Loucy (cell line): ENCODE data around the gene SUSD6.
"Not testable (repeated sequence)": the region's sequence is repeated elsewhere in the genome, so short reads cannot be mapped to it uniquely, and the experiment has no call there.

Source experiments
- H2AFZ ChIP-seq: fragments of 200-600 bp; sonication (generic); 2 replicates; pipeline ENCODE4 v1.6.0; 2016; ENCODE audit warnings: antibody characterized with exemption, mild to moderate bottlenecking, low read length, moderate library complexity
- H3F3A ChIP-seq: fragments of 200-600 bp; 2 replicates; pipeline ENCODE4 v1.6.0; 2016; ENCODE audit warnings: antibody characterized with exemption, low read depth, mild to moderate bottlenecking
- H3K27me3 ChIP-seq: fragments of 200-600 bp; sonication (generic); 2 replicates; pipeline ENCODE4 v1.6.1; 2014; ENCODE audit warnings: low read length, mild to moderate bottlenecking; ENCODE audit not compliant: insufficient read depth, poor library complexity, severe bottlenecking
- H3K36me3 ChIP-seq: fragments of 200-600 bp; sonication (generic); 2 replicates; pipeline ENCODE4 v1.6.1; 2016; ENCODE audit warnings: low read length; ENCODE audit not compliant: insufficient read depth
- H3K4me1 ChIP-seq: fragments of 200-600 bp; sonication (generic); 2 replicates; pipeline ENCODE4 v1.5.1; 2014; ENCODE audit warnings: low read length, mild to moderate bottlenecking; ENCODE audit not compliant: insufficient read depth, poor library complexity, severe bottlenecking
- H3K4me2 ChIP-seq: fragments of 200-600 bp; sonication (generic); 2 replicates; pipeline ENCODE4 v1.6.0; 2014; ENCODE audit warnings: antibody characterized with exemption, low read length, low read depth, mild to moderate bottlenecking; ENCODE audit not compliant: poor library complexity, severe bottlenecking
- H3K4me3 ChIP-seq: fragments of 200-600 bp; sonication (generic); 2 replicates; pipeline ENCODE4 v1.5.1; 2014; ENCODE audit warnings: low read length, mild to moderate bottlenecking, mixed read lengths; ENCODE audit not compliant: poor library complexity, severe bottlenecking
- H3K79me2 ChIP-seq: fragments of 200-600 bp; sonication (generic); 2 replicates; pipeline ENCODE4 v1.6.1; 2014; ENCODE audit warnings: low read length; ENCODE audit not compliant: insufficient read depth
- H3K9ac ChIP-seq: fragments of 200-600 bp; sonication (generic); 2 replicates; pipeline ENCODE4 v1.6.0; 2014; ENCODE audit warnings: mild to moderate bottlenecking, low read depth, low read length, moderate library complexity; ENCODE audit not compliant: poor library complexity, severe bottlenecking
- H3K9me2 ChIP-seq: fragments of 200-600 bp; sonication (generic); replicated peaks from 2 replicates; pipeline ENCODE4 v1.6.1; 2016; ENCODE audit warnings: low read depth, low read length, mixed read lengths
- H3K9me3 ChIP-seq: fragments of 200-600 bp; sonication (generic); 2 replicates; pipeline ENCODE4 v1.6.1; 2014; ENCODE audit warnings: mild to moderate bottlenecking, antibody characterized with exemption, low read length, low read depth; ENCODE audit not compliant: insufficient read depth
- H4K20me1 ChIP-seq: fragments of 200-600 bp; sonication (generic); 2 replicates; pipeline ENCODE4 v1.6.0; 2014; ENCODE audit warnings: antibody characterized with exemption, low read length, mild to moderate bottlenecking; ENCODE audit not compliant: insufficient read depth, poor library complexity, severe bottlenecking
- EZH2phosphoT487 ChIP-seq: fragments of 200-600 bp; IDR thresholded peaks from 2 replicates; pipeline ENCODE4 v1.6.1; 2018; ENCODE audit warnings: antibody characterized with exemption, mild to moderate bottlenecking, moderate library complexity, borderline replicate concordance
- TF ChIP-seq, protein P1 (sequence below): fragments of 200-600 bp; sonication (generic); conservative IDR thresholded peaks from 2 replicates; pipeline ENCODE4 v1.5.1; 2014; ENCODE audit warnings: mild to moderate bottlenecking, antibody characterized with exemption, low read length

The SUSD6 gene

DNA sequence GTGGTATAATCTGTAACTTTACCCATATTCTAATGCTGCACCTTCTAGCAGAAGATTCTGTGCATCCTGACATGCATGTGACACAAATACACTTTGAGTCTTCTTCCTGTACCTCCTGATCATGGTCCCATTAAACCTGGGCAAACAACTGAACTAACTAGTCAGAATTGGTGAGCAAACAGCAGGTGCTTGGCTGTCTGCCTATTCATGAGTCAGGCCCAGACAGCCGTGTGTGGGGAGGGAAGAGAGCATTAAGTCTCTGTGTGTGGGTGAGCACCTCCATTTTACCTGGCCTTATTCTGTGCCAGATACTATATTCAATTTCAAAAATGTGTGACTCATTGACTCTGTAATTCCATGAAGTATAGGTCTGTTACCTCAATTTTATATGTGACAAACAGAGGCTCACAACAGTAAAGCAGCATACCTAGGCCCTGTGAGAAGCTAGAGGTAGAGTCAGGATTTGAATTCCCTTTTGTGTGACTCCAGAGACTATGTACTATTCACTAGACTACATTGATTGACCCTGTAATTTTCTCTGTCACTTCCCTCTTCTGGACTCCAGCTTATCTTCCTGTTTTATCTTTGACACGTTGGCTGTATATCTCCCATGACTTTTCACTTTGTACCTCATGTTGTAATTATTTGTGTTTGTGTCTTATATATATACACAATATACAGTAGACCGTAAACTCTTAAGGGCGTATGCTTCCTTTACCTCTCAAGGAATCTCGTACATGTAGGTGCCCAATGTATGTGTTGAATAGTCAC lies 32.2 kb downstream of the SUSD6 start:
- TF ChIP-seq, protein P1, sequence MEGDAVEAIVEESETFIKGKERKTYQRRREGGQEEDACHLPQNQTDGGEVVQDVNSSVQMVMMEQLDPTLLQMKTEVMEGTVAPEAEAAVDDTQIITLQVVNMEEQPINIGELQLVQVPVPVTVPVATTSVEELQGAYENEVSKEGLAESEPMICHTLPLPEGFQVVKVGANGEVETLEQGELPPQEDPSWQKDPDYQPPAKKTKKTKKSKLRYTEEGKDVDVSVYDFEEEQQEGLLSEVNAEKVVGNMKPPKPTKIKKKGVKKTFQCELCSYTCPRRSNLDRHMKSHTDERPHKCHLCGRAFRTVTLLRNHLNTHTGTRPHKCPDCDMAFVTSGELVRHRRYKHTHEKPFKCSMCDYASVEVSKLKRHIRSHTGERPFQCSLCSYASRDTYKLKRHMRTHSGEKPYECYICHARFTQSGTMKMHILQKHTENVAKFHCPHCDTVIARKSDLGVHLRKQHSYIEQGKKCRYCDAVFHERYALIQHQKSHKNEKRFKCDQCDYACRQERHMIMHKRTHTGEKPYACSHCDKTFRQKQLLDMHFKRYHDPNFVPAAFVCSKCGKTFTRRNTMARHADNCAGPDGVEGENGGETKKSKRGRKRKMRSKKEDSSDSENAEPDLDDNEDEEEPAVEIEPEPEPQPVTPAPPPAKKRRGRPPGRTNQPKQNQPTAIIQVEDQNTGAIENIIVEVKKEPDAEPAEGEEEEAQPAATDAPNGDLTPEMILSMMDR = no peak
- no peak for TF ChIP-seq EZH2phosphoT487
- Histone ChIP-seq H3K9me3 (peaks cover 25% of the 10 kb centered on the region), H4K20me1 (peaks cover 17% of the 10 kb centered on the region), H3K4me1 (peaks cover 5% of the 10 kb centered on the region), H3K9me2 (no peaks in the 10 kb centered on the region), H2AFZ (no peak overlapping the region), H3K79me2 (peaks cover 99% of the 10 kb centered on the region), H3K4me2 (no peak overlapping the region), H3K9ac (no peak overlapping the region), H3K36me3 (peaks cover 27% of the 10 kb centered on the region), H3K27me3 (no peaks in the 10 kb centered on the region), H3K4me3 (no peak overlapping the region), H3F3A (no peaks in the 10 kb centered on the region)

DNA sequence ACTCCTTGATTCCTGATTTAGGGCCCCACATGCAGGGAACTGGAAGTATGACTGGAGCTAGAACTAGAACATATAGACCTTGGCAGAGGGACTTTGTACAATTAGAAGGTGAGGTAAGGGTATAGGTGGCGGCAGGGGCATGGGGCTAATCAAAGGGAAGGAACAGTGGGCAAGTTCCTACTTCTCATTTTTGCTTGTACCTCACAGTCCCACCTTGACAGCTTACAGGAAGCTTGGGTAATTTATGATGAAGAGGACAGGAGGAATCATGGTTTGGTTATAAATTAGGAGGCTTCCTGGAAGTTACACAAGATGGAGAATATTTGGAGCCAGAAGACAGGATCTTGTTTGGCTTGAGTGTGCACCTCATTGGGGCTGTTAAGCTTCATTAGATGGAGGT lies 33.4 kb downstream of the SUSD6 start:
- H3K36me3 ChIP-seq = peaks cover 27% of the 10 kb centered on the region

DNA sequence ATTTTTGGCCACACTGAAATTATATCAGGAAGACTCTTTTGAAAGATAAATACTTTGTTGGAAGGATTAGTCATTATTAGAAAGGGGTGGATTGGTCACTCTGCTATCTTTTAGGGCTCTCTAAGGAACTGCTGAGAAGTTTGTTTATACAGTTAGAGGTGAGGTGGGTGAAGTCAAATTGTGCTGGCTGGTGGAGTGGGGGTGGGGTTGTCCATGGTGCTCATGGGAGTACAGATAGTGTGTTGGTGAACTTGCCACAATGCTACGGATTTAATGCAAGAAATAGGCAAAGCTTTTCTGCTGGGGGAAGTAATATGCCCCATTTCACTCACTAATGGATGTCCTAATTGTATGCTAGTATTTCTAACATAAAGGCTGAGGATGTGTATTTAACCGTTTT lies 35.8 kb downstream of the SUSD6 start:
- no peak for TF ChIP-seq EZH2phosphoT487
- TF ChIP-seq, protein P1 = no peak
- no peak overlapping the region for H3K4me2 ChIP-seq
- peaks cover 30% of the 10 kb centered on the region for H3K4me1 ChIP-seq
- no peaks in the 10 kb centered on the region for H3K27me3 ChIP-seq
- no peaks in the 10 kb centered on the region for H3K9me2 ChIP-seq
- H4K20me1 ChIP-seq = peaks cover 42% of the 10 kb centered on the region
- no peak overlapping the region for H2AFZ ChIP-seq
- H3K79me2 ChIP-seq = peaks cover 99% of the 10 kb centered on the region
- peaks cover 8% of the 10 kb centered on the region for H3K9me3 ChIP-seq
- no peak overlapping the region for H3K4me3 ChIP-seq
- no peaks in the 10 kb centered on the region for H3F3A ChIP-seq
- H3K9ac ChIP-seq = no peak overlapping the region
- peaks cover 16% of the 10 kb centered on the region for H3K36me3 ChIP-seq

More for the DNA sequence above, 33.4 kb downstream of the SUSD6 start:
- Histone ChIP-seq H3K9ac (no peak overlapping the region), H3F3A (no peaks in the 10 kb centered on the region), H3K9me2 (no peaks in the 10 kb centered on the region), H3K9me3 (peaks cover 25% of the 10 kb centered on the region), H2AFZ (no peak overlapping the region), H3K4me1 (peaks cover 10% of the 10 kb centered on the region), H3K4me3 (no peak overlapping the region), H3K79me2 (peaks cover 99% of the 10 kb centered on the region), H3K27me3 (no peaks in the 10 kb centered on the region), H3K4me2 (no peak overlapping the region), H4K20me1 (peaks cover 23% of the 10 kb centered on the region)
- no peak for TF ChIP-seq EZH2phosphoT487
- TF ChIP-seq, protein P1 = no peak

DNA sequence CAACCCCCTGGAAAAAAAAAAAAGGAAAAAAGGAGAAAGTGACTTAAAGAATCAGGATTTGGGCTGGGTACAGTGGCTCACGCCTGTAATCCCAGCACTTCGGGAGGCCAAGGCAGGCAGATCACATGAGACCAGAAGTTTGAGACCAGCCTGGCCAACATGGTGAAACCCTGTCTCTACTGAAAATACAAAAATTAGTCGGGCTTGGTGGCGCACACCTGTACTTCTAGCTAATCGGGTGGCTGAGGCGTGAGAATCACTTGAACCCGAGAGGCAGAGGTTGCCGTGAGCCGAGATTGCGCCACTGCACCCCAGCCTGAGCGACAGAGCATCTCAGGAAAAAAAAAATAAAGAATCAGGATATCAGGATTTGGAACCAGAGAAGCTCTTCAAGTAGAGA lies 36.2 kb downstream of the SUSD6 start:
- not testable (repeated sequence) for H3K27me3 ChIP-seq, H3K4me3 ChIP-seq, H3F3A ChIP-seq, H3K9ac ChIP-seq, H3K9me2 ChIP-seq, H2AFZ ChIP-seq, H3K9me3 ChIP-seq, H3K4me2 ChIP-seq
- Histone ChIP-seq H3K4me1 (peaks cover 32% of the 10 kb centered on the region), H4K20me1 (peaks cover 44% of the 10 kb centered on the region), H3K36me3 (peaks cover 12% of the 10 kb centered on the region), H3K79me2 (peaks cover 99% of the 10 kb centered on the region)
